Measurements from ENCODE around the gene ARHGAP26.
A peak's percentile ranks its signal among the peaks of the same experiment; 100 is the strongest.
"Not testable (repeated sequence)": the region's sequence is repeated elsewhere in the genome, so short reads cannot be mapped to it uniquely, and the experiment has no call there.

Gene ARHGAP26

GRCh38 chr5:142959683-142960657 lies 189.8 kb downstream of the ARHGAP26 start:
- DNase-seq (ENCODE audit: low read depth in 2 of 2), result no peak

GRCh38 chr5:142961440-142962173 lies 191.4 kb downstream of the ARHGAP26 start:
- DNase-seq (ENCODE audit: low read depth in 2 of 2), result no peak

- no peak for DNase-seq (ENCODE audit: low read depth in 2 of 2)
Measured at GRCh38 chr5:142962174-142962533, 192.0 kb downstream of the ARHGAP26 start.

- DNase-seq (ENCODE audit: low read depth in 2 of 2), result not testable (repeated sequence)
Measured at GRCh38 chr5:142965258-142966120, 195.3 kb downstream of the ARHGAP26 start.

- DNase-seq (ENCODE audit: low read depth in 2 of 2), result no peak
Measured at GRCh38 chr5:142966121-142966420, 195.9 kb downstream of the ARHGAP26 start.

GRCh38 chr5:142969186-142969585 lies 199.0 kb downstream of the ARHGAP26 start:
- DNase-seq (ENCODE audit: low read depth in 2 of 2), result no peak

GRCh38 chr5:142969624-142970439 lies 199.7 kb downstream of the ARHGAP26 start:
- no peak for DNase-seq (ENCODE audit: low read depth in 2 of 2)

GRCh38 chr5:142970440-142971030 lies 200.4 kb downstream of the ARHGAP26 start:
- DNase-seq (ENCODE audit: low read depth in 2 of 2), result no peak

- no peak for DNase-seq (ENCODE audit: low read depth in 2 of 2)
Measured at GRCh38 chr5:142971303-142972013, 201.3 kb downstream of the ARHGAP26 start.

GRCh38 chr5:142972064-142972570 lies 201.9 kb downstream of the ARHGAP26 start:
- DNase-seq (ENCODE audit: low read depth in 2 of 2), result no peak

GRCh38 chr5:142973932-142974331 lies 203.8 kb downstream of the ARHGAP26 start:
- DNase-seq (ENCODE audit: low read depth in 2 of 2), result no peak

- DNase-seq (ENCODE audit: low read depth in 2 of 2), result no peak
Measured at GRCh38 chr5:142974409-142974808, 204.2 kb downstream of the ARHGAP26 start.

- no peak for DNase-seq (ENCODE audit: low read depth in 2 of 2)
Measured at GRCh38 chr5:142976861-142977260, 206.7 kb downstream of the ARHGAP26 start.

GRCh38 chr5:142977363-142978051 lies 207.3 kb downstream of the ARHGAP26 start:
- peak in 1 of 2 donors; percentile 27 for DNase-seq (ENCODE audit: low read depth in 2 of 2)

GRCh38 chr5:142978252-142978651 lies 208.1 kb downstream of the ARHGAP26 start:
- no peak for DNase-seq (ENCODE audit: low read depth in 2 of 2)

- no peak for DNase-seq (ENCODE audit: low read depth in 2 of 2)
Measured at GRCh38 chr5:142978726-142979125, 208.5 kb downstream of the ARHGAP26 start.

- no peak for DNase-seq (ENCODE audit: low read depth in 2 of 2)
Measured at GRCh38 chr5:142979636-142980035, 209.5 kb downstream of the ARHGAP26 start.

- no peak for DNase-seq (ENCODE audit: low read depth in 2 of 2)
Measured at GRCh38 chr5:142981475-142981874, 211.3 kb downstream of the ARHGAP26 start.
